ENCODE results near the gene SPOUT1. TPM values are rescaled to one million over a fixed set of nuclear protein-coding genes. Genes with fewer than 3 reads are reported as not detected.

SPOUT1 gene
- total and polyA plus RNA-seq, 2 of the 13 experiments (the other 11 are each of a cell fraction or from before 2014, with no cell fraction given): 39.0 to 45.8 TPM

DNA sequence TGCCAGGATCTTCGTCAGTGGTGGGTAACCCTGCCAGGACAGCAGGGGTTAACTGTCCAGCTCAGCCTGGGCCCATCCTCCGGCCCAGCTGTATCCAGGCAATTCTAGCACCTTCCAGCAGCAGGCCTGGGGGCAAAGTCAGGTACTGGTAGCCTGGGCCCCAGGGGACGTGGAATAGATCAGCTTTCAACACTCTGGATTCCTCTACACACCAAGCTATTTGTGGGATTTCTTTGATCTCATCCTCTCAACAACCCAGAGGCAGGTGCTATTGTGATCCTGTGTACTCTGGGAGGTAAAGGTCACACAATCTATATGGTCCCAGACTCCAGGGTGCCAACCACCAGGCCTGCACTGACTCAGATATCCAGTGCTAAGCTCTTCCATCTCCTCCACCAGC is 8.7 kb upstream of the SPOUT1 start (continued):
- TF ChIP-seq ZNF564 (CRISPR knock-in tag; IDR thresholded peaks at IDR 0.05): 0 out of 2 replicates have a peak, but pooled peaks have one; percentile 36
- TF ChIP-seq, protein P1, sequence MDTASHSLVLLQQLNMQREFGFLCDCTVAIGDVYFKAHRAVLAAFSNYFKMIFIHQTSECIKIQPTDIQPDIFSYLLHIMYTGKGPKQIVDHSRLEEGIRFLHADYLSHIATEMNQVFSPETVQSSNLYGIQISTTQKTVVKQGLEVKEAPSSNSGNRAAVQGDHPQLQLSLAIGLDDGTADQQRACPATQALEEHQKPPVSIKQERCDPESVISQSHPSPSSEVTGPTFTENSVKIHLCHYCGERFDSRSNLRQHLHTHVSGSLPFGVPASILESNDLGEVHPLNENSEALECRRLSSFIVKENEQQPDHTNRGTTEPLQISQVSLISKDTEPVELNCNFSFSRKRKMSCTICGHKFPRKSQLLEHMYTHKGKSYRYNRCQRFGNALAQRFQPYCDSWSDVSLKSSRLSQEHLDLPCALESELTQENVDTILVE (CRISPR knock-in tag; IDR thresholded peaks at IDR 0.05): 0 out of 2 replicates have a peak, but pooled peaks have one; percentile 28
- TF ChIP-seq BCL6 (CRISPR knock-in tag; IDR thresholded peaks at IDR 0.05): peak; percentile 58
- peak; percentile 96 for TF ChIP-seq TBX3 (IDR thresholded peaks at IDR 0.05; ENCODE audit: borderline replicate concordance)
- TF ChIP-seq, protein P2, sequence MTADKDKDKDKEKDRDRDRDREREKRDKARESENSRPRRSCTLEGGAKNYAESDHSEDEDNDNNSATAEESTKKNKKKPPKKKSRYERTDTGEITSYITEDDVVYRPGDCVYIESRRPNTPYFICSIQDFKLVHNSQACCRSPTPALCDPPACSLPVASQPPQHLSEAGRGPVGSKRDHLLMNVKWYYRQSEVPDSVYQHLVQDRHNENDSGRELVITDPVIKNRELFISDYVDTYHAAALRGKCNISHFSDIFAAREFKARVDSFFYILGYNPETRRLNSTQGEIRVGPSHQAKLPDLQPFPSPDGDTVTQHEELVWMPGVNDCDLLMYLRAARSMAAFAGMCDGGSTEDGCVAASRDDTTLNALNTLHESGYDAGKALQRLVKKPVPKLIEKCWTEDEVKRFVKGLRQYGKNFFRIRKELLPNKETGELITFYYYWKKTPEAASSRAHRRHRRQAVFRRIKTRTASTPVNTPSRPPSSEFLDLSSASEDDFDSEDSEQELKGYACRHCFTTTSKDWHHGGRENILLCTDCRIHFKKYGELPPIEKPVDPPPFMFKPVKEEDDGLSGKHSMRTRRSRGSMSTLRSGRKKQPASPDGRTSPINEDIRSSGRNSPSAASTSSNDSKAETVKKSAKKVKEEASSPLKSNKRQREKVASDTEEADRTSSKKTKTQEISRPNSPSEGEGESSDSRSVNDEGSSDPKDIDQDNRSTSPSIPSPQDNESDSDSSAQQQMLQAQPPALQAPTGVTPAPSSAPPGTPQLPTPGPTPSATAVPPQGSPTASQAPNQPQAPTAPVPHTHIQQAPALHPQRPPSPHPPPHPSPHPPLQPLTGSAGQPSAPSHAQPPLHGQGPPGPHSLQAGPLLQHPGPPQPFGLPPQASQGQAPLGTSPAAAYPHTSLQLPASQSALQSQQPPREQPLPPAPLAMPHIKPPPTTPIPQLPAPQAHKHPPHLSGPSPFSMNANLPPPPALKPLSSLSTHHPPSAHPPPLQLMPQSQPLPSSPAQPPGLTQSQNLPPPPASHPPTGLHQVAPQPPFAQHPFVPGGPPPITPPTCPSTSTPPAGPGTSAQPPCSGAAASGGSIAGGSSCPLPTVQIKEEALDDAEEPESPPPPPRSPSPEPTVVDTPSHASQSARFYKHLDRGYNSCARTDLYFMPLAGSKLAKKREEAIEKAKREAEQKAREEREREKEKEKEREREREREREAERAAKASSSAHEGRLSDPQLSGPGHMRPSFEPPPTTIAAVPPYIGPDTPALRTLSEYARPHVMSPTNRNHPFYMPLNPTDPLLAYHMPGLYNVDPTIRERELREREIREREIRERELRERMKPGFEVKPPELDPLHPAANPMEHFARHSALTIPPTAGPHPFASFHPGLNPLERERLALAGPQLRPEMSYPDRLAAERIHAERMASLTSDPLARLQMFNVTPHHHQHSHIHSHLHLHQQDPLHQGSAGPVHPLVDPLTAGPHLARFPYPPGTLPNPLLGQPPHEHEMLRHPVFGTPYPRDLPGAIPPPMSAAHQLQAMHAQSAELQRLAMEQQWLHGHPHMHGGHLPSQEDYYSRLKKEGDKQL (CRISPR knock-in tag; IDR thresholded peaks at IDR 0.05; ENCODE audit: low read depth): peak; percentile 91
- TF ChIP-seq BHLHE40 (IDR thresholded peaks at IDR 0.05; ENCODE audit: low read length): peak; percentile 73
- peak; percentile 66; the same call in 1 of the 2 replicates for TF ChIP-seq ZNF790 (CRISPR knock-in tag; IDR thresholded peaks at IDR 0.05; ENCODE audit: borderline replicate concordance)
- TF ChIP-seq, protein P3, sequence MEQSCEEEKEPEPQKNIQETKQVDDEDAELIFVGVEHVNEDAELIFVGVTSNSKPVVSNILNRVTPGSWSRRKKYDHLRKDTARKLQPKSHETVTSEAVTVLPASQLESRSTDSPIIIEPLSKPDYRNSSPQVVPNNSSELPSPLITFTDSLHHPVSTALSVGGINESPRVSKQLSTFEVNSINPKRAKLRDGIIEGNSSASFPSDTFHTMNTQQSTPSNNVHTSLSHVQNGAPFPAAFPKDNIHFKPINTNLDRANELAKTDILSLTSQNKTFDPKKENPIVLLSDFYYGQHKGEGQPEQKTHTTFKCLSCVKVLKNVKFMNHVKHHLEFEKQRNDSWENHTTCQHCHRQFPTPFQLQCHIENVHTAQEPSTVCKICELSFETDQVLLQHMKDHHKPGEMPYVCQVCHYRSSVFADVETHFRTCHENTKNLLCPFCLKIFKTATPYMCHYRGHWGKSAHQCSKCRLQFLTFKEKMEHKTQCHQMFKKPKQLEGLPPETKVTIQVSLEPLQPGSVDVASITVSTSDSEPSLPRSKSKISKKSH (CRISPR knock-in tag; IDR thresholded peaks at IDR 0.05; ENCODE audit: borderline replicate concordance): 0 out of 2 replicates have a peak, but pooled peaks have one; percentile 35
- TF ChIP-seq ZNF3 (CRISPR knock-in tag; IDR thresholded peaks at IDR 0.05): no peak
- TF ChIP-seq ZBTB46 (CRISPR knock-in tag; IDR thresholded peaks at IDR 0.05; ENCODE audit: borderline replicate concordance): 0 out of 2 replicates have a peak, but pooled peaks have one; percentile 56
- no peak for TF ChIP-seq MTA3 (CRISPR knock-in tag; IDR thresholded peaks at IDR 0.05)
- no peak; the same call in 1 of the 2 replicates for TF ChIP-seq FOXP1 (IDR thresholded peaks at IDR 0.05)
- TF ChIP-seq FOXP1 (CRISPR knock-in tag; IDR thresholded peaks at IDR 0.05): peak; percentile 72; the same call in 1 of the 2 replicates
- TF ChIP-seq SP2 (CRISPR knock-in tag; IDR thresholded peaks at IDR 0.05): no peak
- TF ChIP-seq ZNF441 (CRISPR knock-in tag; IDR thresholded peaks at IDR 0.05; ENCODE audit: borderline replicate concordance): 0 out of 2 replicates have a peak, but pooled peaks have one; percentile 40
- TF ChIP-seq LCORL (IDR thresholded peaks at IDR 0.05): no peak
- peak; percentile 88 for TF ChIP-seq LCORL (CRISPR knock-in tag; IDR thresholded peaks at IDR 0.05)
- TF ChIP-seq SMAD1 (CRISPR knock-in tag; IDR thresholded peaks at IDR 0.05; ENCODE audit: borderline replicate concordance, low read depth): no peak
- TF ChIP-seq TFDP2 (CRISPR knock-in tag; IDR thresholded peaks at IDR 0.05): 0 out of 2 replicates have a peak, but pooled peaks have one; percentile 17
- TF ChIP-seq HOXA3 (CRISPR knock-in tag; IDR thresholded peaks at IDR 0.05): peak; percentile 29; the same call in 1 of the 2 replicates
- TF ChIP-seq SALL1 (CRISPR knock-in tag; IDR thresholded peaks at IDR 0.05): peak; percentile 88
